Measurements from ENCODE around the gene KCNJ5. TPM values are rescaled to one million over a fixed set of nuclear protein-coding genes. Genes with fewer than 3 reads are reported as not detected.

KCNJ5 gene
- polyA plus RNA-seq, 1 donor (not counting 4 experiments of a cell fraction or from before 2014, with no cell fraction given), result 0.59 TPM

DNA sequence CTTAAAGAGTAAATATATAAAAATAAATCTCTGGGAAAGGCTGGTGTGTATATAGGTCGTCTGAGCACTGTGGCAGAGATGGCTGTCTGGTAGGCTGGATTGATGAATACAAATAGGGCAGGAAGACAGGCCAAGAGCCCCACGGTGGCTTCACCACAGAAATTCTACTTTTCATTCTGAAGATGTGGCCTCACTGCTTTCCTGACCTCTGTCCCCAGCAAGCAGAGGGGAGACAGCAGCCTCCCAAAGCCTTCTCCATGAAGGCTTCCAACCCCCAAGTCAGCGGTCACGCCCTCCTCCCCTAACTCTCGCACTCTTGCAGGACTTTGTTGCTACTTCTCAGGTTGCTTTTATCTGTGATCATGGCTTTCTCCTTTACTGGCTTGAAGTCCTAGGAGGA, 13.4 kb upstream of the KCNJ5 start:
- dilution Hi-C loops (cut with MboI; ENCODE audit: extremely low pct_ligation_motif_present, low sequenced_read_pairs), result no loop called here
- Histone ChIP-seq H3K9me3 (ENCODE audit: control insufficient read depth, low read depth, low read length) (no peaks in the 10 kb centered on the region), H3K9me1 (ENCODE audit: control insufficient read depth, extremely low read depth, insufficient read depth, low read length) (no peaks in the 10 kb centered on the region), H3K9ac (ENCODE audit: control insufficient read depth, extremely low read depth, insufficient read depth, low read length) (no peak overlapping the region), H3K27ac (ENCODE audit: control insufficient read depth, insufficient read depth, low read length) (no peak overlapping the region), H3K36me3 (ENCODE audit: control insufficient read depth in 2 of 2, extremely low read depth in 1 of 2, insufficient read depth in 2 of 2, low read length in 2 of 2) (no peaks in the 10 kb centered on the region), H3K4me1 (ENCODE audit: control insufficient read depth, extremely low read depth, insufficient read depth, low read length) (no peaks in the 10 kb centered on the region), H3K27me3 (ENCODE audit: control insufficient read depth, extremely low read depth, insufficient read depth, low read length) (peaks cover 14% of the 10 kb centered on the region), H2AFZ (ENCODE audit: control insufficient read depth, low read length) (no peak overlapping the region), H3K4me2 (ENCODE audit: control insufficient read depth, extremely low read depth, insufficient read depth, low read depth, low read length) (no peak overlapping the region), H4K20me1 (ENCODE audit: control insufficient read depth, extremely low read depth, insufficient read depth, low read length) (no peaks in the 10 kb centered on the region), H3K4me3 (ENCODE audit: control insufficient read depth in 2 of 3, extremely low read depth in 1 of 3, insufficient read depth in 2 of 3, low read depth in 1 of 3, low read length in 3 of 3) (no peak overlapping the region), H3K79me2 (ENCODE audit: control insufficient read depth, insufficient read depth, low read length) (no peaks in the 10 kb centered on the region)
- no peak for DNase-seq (ENCODE audit: low read depth, low spot score)
- no peak for FAIRE-seq
- no peak for TF ChIP-seq EZH2 (IDR thresholded peaks at IDR 0.05; ENCODE audit: low read length)
- TF ChIP-seq, protein P1, sequence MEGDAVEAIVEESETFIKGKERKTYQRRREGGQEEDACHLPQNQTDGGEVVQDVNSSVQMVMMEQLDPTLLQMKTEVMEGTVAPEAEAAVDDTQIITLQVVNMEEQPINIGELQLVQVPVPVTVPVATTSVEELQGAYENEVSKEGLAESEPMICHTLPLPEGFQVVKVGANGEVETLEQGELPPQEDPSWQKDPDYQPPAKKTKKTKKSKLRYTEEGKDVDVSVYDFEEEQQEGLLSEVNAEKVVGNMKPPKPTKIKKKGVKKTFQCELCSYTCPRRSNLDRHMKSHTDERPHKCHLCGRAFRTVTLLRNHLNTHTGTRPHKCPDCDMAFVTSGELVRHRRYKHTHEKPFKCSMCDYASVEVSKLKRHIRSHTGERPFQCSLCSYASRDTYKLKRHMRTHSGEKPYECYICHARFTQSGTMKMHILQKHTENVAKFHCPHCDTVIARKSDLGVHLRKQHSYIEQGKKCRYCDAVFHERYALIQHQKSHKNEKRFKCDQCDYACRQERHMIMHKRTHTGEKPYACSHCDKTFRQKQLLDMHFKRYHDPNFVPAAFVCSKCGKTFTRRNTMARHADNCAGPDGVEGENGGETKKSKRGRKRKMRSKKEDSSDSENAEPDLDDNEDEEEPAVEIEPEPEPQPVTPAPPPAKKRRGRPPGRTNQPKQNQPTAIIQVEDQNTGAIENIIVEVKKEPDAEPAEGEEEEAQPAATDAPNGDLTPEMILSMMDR (optimal IDR thresholded peaks at IDR 0.05 in 1 of 3, IDR thresholded peaks at IDR 0.05 in 1 of 3, conservative IDR thresholded peaks at IDR 0.05 in 1 of 3; ENCODE audit: extremely low read depth in 1 of 3, insufficient read depth in 2 of 3, low read length in 3 of 3), result no peak

DNA sequence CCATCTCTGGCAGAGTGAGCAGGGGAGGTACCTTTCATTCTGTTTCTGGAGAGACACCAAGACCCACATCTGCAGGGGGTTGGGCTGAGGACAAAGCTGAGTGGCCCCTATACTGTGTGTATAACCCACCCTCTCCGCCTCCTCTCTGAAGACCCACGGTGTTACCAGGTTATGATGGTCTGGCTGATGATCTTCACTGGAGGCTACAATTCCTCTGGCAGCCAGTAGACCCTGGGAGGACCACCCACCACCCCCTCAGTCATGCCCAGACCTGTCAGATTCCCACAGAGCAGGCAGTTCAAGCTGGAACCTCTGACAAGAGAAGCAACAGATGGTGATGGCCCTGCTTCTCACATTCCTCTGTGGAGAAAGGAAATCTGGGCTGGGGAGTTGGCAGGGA, 12.7 kb upstream of the KCNJ5 start:
- dilution Hi-C loops (cut with MboI; ENCODE audit: extremely low pct_ligation_motif_present, low sequenced_read_pairs), result no loop called here
- H3K36me3 ChIP-seq (ENCODE audit: control insufficient read depth in 2 of 2, extremely low read depth in 1 of 2, insufficient read depth in 2 of 2, low read length in 2 of 2), result no peaks in the 10 kb centered on the region
- no peak for FAIRE-seq
- no peaks in the 10 kb centered on the region for H3K9me3 ChIP-seq (ENCODE audit: control insufficient read depth, low read depth, low read length)
- no peak overlapping the region for H3K4me3 ChIP-seq (ENCODE audit: control insufficient read depth in 2 of 3, extremely low read depth in 1 of 3, insufficient read depth in 2 of 3, low read depth in 1 of 3, low read length in 3 of 3)
- H3K4me1 ChIP-seq (ENCODE audit: control insufficient read depth, extremely low read depth, insufficient read depth, low read length), result no peaks in the 10 kb centered on the region
- no peaks in the 10 kb centered on the region for H3K79me2 ChIP-seq (ENCODE audit: control insufficient read depth, insufficient read depth, low read length)
- no peak for DNase-seq (ENCODE audit: low read depth, low spot score)
- no peak overlapping the region for H3K27ac ChIP-seq (ENCODE audit: control insufficient read depth, insufficient read depth, low read length)
- H3K9ac ChIP-seq (ENCODE audit: control insufficient read depth, extremely low read depth, insufficient read depth, low read length), result no peak overlapping the region
- H4K20me1 ChIP-seq (ENCODE audit: control insufficient read depth, extremely low read depth, insufficient read depth, low read length), result no peaks in the 10 kb centered on the region
- H3K27me3 ChIP-seq (ENCODE audit: control insufficient read depth, extremely low read depth, insufficient read depth, low read length), result peaks cover 14% of the 10 kb centered on the region
- H3K9me1 ChIP-seq (ENCODE audit: control insufficient read depth, extremely low read depth, insufficient read depth, low read length), result no peaks in the 10 kb centered on the region
- no peak overlapping the region for H3K4me2 ChIP-seq (ENCODE audit: control insufficient read depth, extremely low read depth, insufficient read depth, low read depth, low read length)
- no peak for TF ChIP-seq EZH2 (IDR thresholded peaks at IDR 0.05; ENCODE audit: low read length)
- TF ChIP-seq, protein P1 (optimal IDR thresholded peaks at IDR 0.05 in 1 of 3, IDR thresholded peaks at IDR 0.05 in 1 of 3, conservative IDR thresholded peaks at IDR 0.05 in 1 of 3; ENCODE audit: extremely low read depth in 1 of 3, insufficient read depth in 2 of 3, low read length in 3 of 3), result no peak
- H2AFZ ChIP-seq (ENCODE audit: control insufficient read depth, low read length), result no peak overlapping the region
